NCI-H510A (cell line): ENCODE data around the gene BRD3OS.
"Not testable (repeated sequence)": the region's sequence is repeated elsewhere in the genome, so short reads cannot be mapped to it uniquely, and the experiment has no call there.

ENCODE experiments used
- DNase-seq: peaks from one replicate; lab custom pipeline; 2025; lab: John Stamatoyannopoulos, UW

The BRD3OS gene

GRCh38 chr9:134063571-134064450 is 38.5 kb downstream of the BRD3OS start:
- no peak for DNase-seq

- no peak for DNase-seq
These were observed 39.4 kb downstream of the BRD3OS start for GRCh38 chr9:134064711-134065110.

GRCh38 chr9:134065612-134066419 is 40.5 kb downstream of the BRD3OS start:
- DNase-seq, result no peak

- DNase-seq, result no peak
These were observed 41.2 kb downstream of the BRD3OS start for GRCh38 chr9:134066526-134066912.

- DNase-seq, result peak; percentile 27
These were observed 41.9 kb downstream of the BRD3OS start for GRCh38 chr9:134066913-134067851.

GRCh38 chr9:134067904-134068743 is 42.8 kb downstream of the BRD3OS start, which contains the start of gene BRD3:
TSS of gene BRD3 (minus strand) at chr9:134068026. CDS start at chr9:134053477, 14,549 bp downstream.
- DNase-seq, result peak; percentile 90

- no peak for DNase-seq
These were observed 43.6 kb downstream of the BRD3OS start for GRCh38 chr9:134068744-134069479.

- no peak for DNase-seq
These were observed 44.5 kb downstream of the BRD3OS start for GRCh38 chr9:134069480-134070399.

- peak; percentile 19 for DNase-seq
These were observed 45.9 kb downstream of the BRD3OS start for GRCh38 chr9:134071149-134071548.

GRCh38 chr9:134072683-134073082 is 47.4 kb downstream of the BRD3OS start:
- DNase-seq, result not testable (repeated sequence)

- DNase-seq, result no peak
These were observed 48.2 kb downstream of the BRD3OS start for GRCh38 chr9:134073500-134073899.

- DNase-seq, result not testable (repeated sequence)
These were observed 50.4 kb downstream of the BRD3OS start for GRCh38 chr9:134075689-134076088.

- no peak for DNase-seq
These were observed 51.4 kb downstream of the BRD3OS start for GRCh38 chr9:134076644-134077043.
